SK-N-SH treated with all-trans-retinoic acid at 6 μM for 48 hours (cell line): ENCODE measurements around the gene ADGRB2.

Experiments used
- ATAC-seq: fragments of 200-7000 bp; cut with Tn5 transposase; 3 replicates; pipeline ENCODE4 v1.9.1; 2020; ENCODE audit warnings: mild to moderate bottlenecking, moderate library complexity
- ARNTL ChIP-seq: fragments of 450-650 bp; formaldehyde crosslinking; IDR thresholded peaks from 2 replicates; pipeline ENCODE4 v1.5.0; 2020; ENCODE audit warnings: low read depth, mild to moderate bottlenecking, moderate library complexity, borderline replicate concordance
- BACH2 ChIP-seq: fragments of 250-450 bp; sonication (Bioruptor Pico); IDR thresholded peaks from 2 replicates; pipeline ENCODE4 v1.9.0; 2021; ENCODE audit warnings: mild to moderate bottlenecking, borderline replicate concordance
- CSDC2 ChIP-seq: fragments of 250-450 bp; sonication (Bioruptor Pico); IDR thresholded peaks from 2 replicates; pipeline ENCODE4 v1.5.0; 2020; ENCODE audit warnings: mild to moderate bottlenecking, moderate library complexity
- GLIS3 ChIP-seq: fragments of 250-450 bp; sonication (Bioruptor Pico); IDR thresholded peaks from 2 replicates; pipeline ENCODE4 v1.5.0; 2020; ENCODE audit warnings: mild to moderate bottlenecking, moderate library complexity
- ISL1 ChIP-seq: fragments of 250-450 bp; sonication (Bioruptor Pico); IDR thresholded peaks from 2 replicates; pipeline ENCODE4 v2.1.2; 2022; ENCODE audit warnings: mild to moderate bottlenecking, moderate library complexity
- PATZ1 ChIP-seq: fragments of 250-450 bp; sonication (Bioruptor Pico); IDR thresholded peaks from 2 replicates; pipeline ENCODE4 v1.8.0; 2020; ENCODE audit warnings: mild to moderate bottlenecking, moderate library complexity, borderline replicate concordance
- POU6F1 ChIP-seq: fragments of 250-450 bp; sonication (Bioruptor Pico); IDR thresholded peaks from 2 replicates; pipeline ENCODE4 v1.8.0; 2021; ENCODE audit warnings: low read depth, mild to moderate bottlenecking, moderate library complexity, borderline replicate concordance
- PPARA ChIP-seq: fragments of 250-450 bp; sonication (Bioruptor Pico); IDR thresholded peaks from 2 replicates; pipeline ENCODE4 v1.5.0; 2020; ENCODE audit warnings: mild to moderate bottlenecking, borderline replicate concordance
- RARB ChIP-seq: fragments of 250-450 bp; sonication (Bioruptor Pico); IDR thresholded peaks from 2 replicates; pipeline ENCODE4 v1.8.0; 2021; ENCODE audit warnings: mild to moderate bottlenecking, moderate library complexity
- SNAI2 ChIP-seq: fragments of 250-450 bp; sonication (Bioruptor Pico); IDR thresholded peaks from 2 replicates; pipeline ENCODE4 v1.5.0; 2020; ENCODE audit warnings: mild to moderate bottlenecking, moderate library complexity
- TCF4 ChIP-seq: fragments of 250-450 bp; sonication (Bioruptor Pico); IDR thresholded peaks from 2 replicates; pipeline ENCODE4 v1.8.0; 2021; ENCODE audit warnings: mild to moderate bottlenecking, moderate library complexity, borderline replicate concordance
- TSHZ2 ChIP-seq: fragments of 250-450 bp; sonication (Bioruptor Pico); IDR thresholded peaks from 2 replicates; pipeline ENCODE4 v1.5.0; 2020; ENCODE audit warnings: mild to moderate bottlenecking, moderate library complexity
- ZC3H10 ChIP-seq: fragments of 250-450 bp; sonication (Bioruptor Pico); IDR thresholded peaks from 2 replicates; pipeline ENCODE4 v1.5.1; 2021; ENCODE audit warnings: mild to moderate bottlenecking, moderate library complexity
- ZFP3 ChIP-seq: fragments of 250-450 bp; sonication (Bioruptor Pico); IDR thresholded peaks from 2 replicates; pipeline ENCODE4 v1.5.0; 2020; ENCODE audit warnings: mild to moderate bottlenecking, moderate library complexity
- ZFP30 ChIP-seq: fragments of 450-650 bp; formaldehyde crosslinking; IDR thresholded peaks from 2 replicates; pipeline ENCODE4 v1.5.0; 2022; ENCODE audit warnings: mild to moderate bottlenecking, moderate library complexity
- ZNF565 ChIP-seq: fragments of 450-650 bp; formaldehyde crosslinking; conservative IDR thresholded peaks from 2 replicates; pipeline ENCODE4 v1.5.0; 2020; ENCODE audit warnings: low read depth, mild to moderate bottlenecking, moderate library complexity
- ZNF70 ChIP-seq: fragments of 450-650 bp; formaldehyde crosslinking; IDR thresholded peaks from 2 replicates; pipeline ENCODE4 v1.5.0; 2020; ENCODE audit warnings: mild to moderate bottlenecking, moderate library complexity
- ZNF8 ChIP-seq: fragments of 450-650 bp; formaldehyde crosslinking; IDR thresholded peaks from 2 replicates; pipeline ENCODE4 v1.5.0; 2020; ENCODE audit warnings: mild to moderate bottlenecking, moderate library complexity
- TF ChIP-seq, protein P1 (sequence below): fragments of 250-450 bp; sonication (Bioruptor Pico); IDR thresholded peaks from 2 replicates; pipeline ENCODE4 v1.5.1; 2020; ENCODE audit warnings: low read depth, mild to moderate bottlenecking, moderate library complexity
- TF ChIP-seq, protein P2 (sequence below): fragments of 250-450 bp; sonication (Bioruptor Pico); IDR thresholded peaks from 2 replicates; pipeline ENCODE4 v1.5.1; 2021; ENCODE audit warnings: mild to moderate bottlenecking, moderate library complexity

Gene ADGRB2

GRCh38 chr1:31793086-31793485 is 28.9 kb upstream of the ADGRB2 start:
- TF ChIP-seq, protein P1, sequence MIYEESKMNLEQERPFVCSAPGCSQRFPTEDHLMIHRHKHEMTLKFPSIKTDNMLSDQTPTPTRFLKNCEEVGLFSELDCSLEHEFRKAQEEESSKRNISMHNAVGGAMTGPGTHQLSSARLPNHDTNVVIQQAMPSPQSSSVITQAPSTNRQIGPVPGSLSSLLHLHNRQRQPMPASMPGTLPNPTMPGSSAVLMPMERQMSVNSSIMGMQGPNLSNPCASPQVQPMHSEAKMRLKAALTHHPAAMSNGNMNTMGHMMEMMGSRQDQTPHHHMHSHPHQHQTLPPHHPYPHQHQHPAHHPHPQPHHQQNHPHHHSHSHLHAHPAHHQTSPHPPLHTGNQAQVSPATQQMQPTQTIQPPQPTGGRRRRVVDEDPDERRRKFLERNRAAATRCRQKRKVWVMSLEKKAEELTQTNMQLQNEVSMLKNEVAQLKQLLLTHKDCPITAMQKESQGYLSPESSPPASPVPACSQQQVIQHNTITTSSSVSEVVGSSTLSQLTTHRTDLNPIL = no peak
- no peak for TF ChIP-seq ZNF70
- TF ChIP-seq SNAI2 (CRISPR knock-in tag) = no peak
- TF ChIP-seq ZC3H10 (CRISPR knock-in tag) = no peak
- no peak for TF ChIP-seq ZNF8 (CRISPR knock-in tag)
- no peak for TF ChIP-seq RARB (CRISPR knock-in tag)

DNA sequence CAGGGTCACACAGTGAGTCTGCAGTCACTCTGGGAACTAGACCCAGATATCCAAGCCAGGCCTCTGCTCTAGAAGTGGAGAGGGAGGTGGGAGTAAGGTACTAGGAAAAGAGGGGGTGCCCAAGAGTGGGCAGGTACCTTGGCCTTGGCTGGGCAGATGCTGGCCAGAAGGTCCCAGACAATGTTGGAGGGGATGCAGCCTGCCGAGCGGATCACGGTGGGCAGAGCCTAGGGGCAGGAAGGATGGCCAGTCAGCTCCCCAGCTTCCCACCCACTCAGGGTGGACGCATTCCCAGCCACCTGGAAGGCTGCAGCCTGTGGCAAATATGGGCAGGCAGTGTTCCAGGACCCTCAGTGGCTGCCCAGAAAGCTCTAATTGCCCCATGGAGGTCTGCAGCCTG is 28.4 kb upstream of the ADGRB2 start:
- no peak for ATAC-seq
- TF ChIP-seq ZFP3 (no peak), PPARA (CRISPR knock-in tag) (no peak), BACH2 (CRISPR knock-in tag) (no peak), ZFP30 (no peak)
- TF ChIP-seq, protein P2, sequence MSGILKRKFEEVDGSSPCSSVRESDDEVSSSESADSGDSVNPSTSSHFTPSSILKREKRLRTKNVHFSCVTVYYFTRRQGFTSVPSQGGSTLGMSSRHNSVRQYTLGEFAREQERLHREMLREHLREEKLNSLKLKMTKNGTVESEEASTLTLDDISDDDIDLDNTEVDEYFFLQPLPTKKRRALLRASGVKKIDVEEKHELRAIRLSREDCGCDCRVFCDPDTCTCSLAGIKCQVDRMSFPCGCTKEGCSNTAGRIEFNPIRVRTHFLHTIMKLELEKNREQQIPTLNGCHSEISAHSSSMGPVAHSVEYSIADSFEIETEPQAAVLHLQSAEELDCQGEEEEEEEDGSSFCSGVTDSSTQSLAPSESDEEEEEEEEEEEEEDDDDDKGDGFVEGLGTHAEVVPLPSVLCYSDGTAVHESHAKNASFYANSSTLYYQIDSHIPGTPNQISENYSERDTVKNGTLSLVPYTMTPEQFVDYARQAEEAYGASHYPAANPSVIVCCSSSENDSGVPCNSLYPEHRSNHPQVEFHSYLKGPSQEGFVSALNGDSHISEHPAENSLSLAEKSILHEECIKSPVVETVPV (CRISPR knock-in tag) = no peak
- TF ChIP-seq, all 23 proteins: peak for 0

More at GRCh38 chr1:31793086-31793485, 28.9 kb upstream of the ADGRB2 start:
- ATAC-seq = no peak

DNA sequence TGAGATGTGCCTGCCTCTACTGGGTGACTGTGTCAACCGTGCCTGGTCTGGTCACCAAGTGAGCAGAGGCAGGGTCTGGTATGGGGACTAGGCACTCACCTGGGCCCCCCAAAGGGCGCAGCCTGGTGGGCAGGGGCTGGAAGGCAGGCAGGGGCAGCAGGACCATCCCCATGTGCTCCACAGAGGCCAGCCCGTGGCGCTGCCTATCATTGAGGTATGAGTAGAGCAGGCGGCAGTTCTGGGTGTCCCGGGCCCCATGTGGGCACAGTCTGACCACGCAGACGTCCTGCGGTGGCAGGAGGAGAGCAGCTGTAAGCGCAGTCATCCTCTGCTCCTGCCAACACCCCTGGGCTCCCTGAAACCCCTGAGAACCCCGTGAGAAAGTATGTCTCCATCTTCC is 28.0 kb upstream of the ADGRB2 start:
- TF ChIP-seq ZFP3 = no peak
- no peak for TF ChIP-seq ARNTL (CRISPR knock-in tag)
- TF ChIP-seq ZFP30 = no peak
- no peak for TF ChIP-seq TCF4 (CRISPR knock-in tag)
- TF ChIP-seq, protein P1 = no peak
- no peak for TF ChIP-seq ZNF8 (CRISPR knock-in tag)
- TF ChIP-seq PATZ1 = no peak
- no peak for TF ChIP-seq TSHZ2 (CRISPR knock-in tag)
- TF ChIP-seq GLIS3 (CRISPR knock-in tag) = no peak
- TF ChIP-seq SNAI2 (CRISPR knock-in tag) = no peak
- no peak for TF ChIP-seq PPARA (CRISPR knock-in tag)
- no peak for TF ChIP-seq ISL1 (CRISPR knock-in tag)
- TF ChIP-seq CSDC2 (CRISPR knock-in tag) = no peak
- TF ChIP-seq ZC3H10 (CRISPR knock-in tag) = no peak
- TF ChIP-seq ZNF70 = no peak
- no peak for TF ChIP-seq POU6F1 (CRISPR knock-in tag)
- no peak for TF ChIP-seq ZNF565 (CRISPR knock-in tag)
- ATAC-seq = no peak
